Hair follicular keratinocyte (primary cell): ENCODE measurements around the gene ISM2. TPM values are rescaled to one million over a fixed set of nuclear protein-coding genes. Genes with fewer than 3 reads are reported as not detected.

Experiments used
- total RNA-seq: library from RNA; depleted of rRNA; stranded (reverse); fragments of >200 nt; gene quantifications from 2 replicates; pipeline ENCODE4 v1.2.3, GENCODE V29; 2015

The ISM2 gene
- 0.11 TPM in 1 of 2 replicates, not detected in the other for total RNA-seq

DNA sequence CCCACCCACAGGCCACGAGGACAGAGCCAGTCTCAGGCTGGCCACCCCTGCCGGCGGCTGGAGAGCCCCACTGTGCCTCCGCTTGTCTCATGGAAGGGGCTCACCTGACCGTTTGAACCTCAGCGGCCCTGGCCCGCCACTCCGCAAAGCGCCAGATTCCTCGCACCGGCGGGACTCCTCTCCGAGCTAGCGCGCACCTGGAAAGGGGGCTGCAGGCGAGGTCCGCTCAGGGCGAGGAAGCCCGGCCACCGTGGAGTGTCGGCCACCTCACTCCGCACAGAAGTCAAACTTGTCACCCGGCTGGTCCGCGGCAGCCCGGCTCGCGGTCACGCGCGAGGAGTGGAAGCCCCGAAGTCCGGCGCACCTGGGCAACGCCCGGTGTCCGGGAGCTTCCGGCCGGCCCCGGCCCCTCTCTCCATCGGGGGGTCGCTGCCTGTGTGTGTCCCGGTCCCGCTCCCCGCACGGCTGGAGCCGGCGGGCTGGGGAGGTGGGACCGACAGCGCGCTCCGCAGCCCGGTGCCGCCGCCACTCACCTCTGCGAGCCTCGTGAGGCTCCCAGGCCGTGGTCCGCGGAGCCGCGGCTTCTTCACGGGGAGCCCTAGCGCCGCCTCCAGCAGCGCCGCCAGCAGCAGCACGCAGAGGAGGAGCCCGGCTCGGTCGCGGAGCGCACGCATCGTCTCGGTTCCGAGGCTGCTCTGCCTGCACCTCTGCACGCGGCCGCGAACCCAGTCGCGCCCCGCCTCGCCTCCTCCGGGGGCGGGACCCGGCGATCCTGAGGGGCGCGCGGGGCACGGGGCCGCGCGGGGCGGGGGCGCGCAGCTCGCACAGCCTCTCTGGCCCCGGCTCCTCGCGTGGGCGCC, at the start of gene ISM2:
Gene ISM2, minus strand, starts transcription at position 697 of the 860 bp plus-strand sequence. Its CDS starts 23 bp downstream, at position 674.

DNA sequence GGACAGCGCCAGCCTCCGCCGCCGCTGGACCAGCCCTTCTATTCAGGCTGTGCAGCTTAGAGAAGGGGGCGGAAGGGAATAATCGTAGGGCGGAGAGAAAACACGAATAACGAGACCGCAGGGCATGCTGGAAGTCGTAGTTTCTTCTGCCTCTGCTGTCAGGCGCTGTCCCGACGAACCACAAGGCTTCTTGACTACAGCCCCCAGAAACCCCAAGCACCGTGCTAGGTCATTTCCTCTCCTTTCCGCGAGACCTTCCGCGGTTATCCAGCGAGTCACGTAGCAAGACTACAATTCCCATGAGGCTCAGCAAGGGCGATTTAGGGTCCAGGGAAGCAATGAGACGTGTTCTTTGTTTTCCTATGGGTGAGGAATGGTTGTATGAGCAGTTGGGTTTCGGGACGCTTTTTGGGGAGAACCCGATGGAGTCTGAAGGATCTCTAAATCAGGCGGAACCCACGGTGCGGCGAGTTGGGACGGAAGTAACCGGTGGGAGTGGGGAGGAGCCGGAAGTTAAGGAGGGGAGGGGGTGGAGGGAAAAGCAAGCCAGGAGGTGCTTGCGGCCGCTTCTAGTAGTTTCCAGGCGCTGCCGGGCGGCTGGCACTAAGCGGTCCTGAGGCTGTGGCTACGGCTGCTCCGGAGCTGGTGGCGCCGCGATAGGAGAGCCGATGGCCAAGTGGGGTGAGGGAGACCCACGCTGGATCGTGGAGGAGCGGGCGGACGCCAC, 40.9 kb downstream of the ISM2 start, which contains the start of the genes AHSA1 and VIPAS39:
Gene AHSA1, plus strand, starts transcription at position 572 of the 727 bp plus-strand sequence. Its CDS starts 97 bp downstream, at position 669.
Gene VIPAS39, minus strand, starts transcription at position 80 of the 727 bp plus-strand sequence. CDS start 3,499 bp downstream, outside the sequence.

Other genes with a start within 250 kb of the ISM2 start
- not detected in 2 replicates for gene NGB, start 227.6 kb downstream of the ISM2 start, total RNA-seq
- 10.4 and 11.8 TPM in 2 replicates for gene POMT2, start 177.9 kb downstream of the ISM2 start, total RNA-seq
- 45.5 and 50.1 TPM in 2 replicates for gene GSTZ1, start 177.8 kb downstream of the ISM2 start, total RNA-seq
- 8.3 and 9.2 TPM in 2 replicates for gene TMED8, start 121.7 kb downstream of the ISM2 start, total RNA-seq
- 0.19 and 0.39 TPM in 2 replicates for gene SAMD15, start 121.4 kb downstream of the ISM2 start, total RNA-seq
- not detected in 2 replicates for gene NOXRED1, start 75.3 kb downstream of the ISM2 start, total RNA-seq
- 10.9 and 12.6 TPM in 2 replicates for gene VIPAS39, start 41.2 kb downstream of the ISM2 start, total RNA-seq
- 108 and 213 TPM in 2 replicates for gene AHSA1, start 40.7 kb downstream of the ISM2 start, total RNA-seq
- 17.5 and 23.3 TPM in 2 replicates for gene SPTLC2, start 117.8 kb upstream of the ISM2 start, total RNA-seq
- 7.1 and 15.3 TPM in 2 replicates for gene ALKBH1, start 209.2 kb upstream of the ISM2 start, total RNA-seq
- 328 and 465 TPM in 2 replicates for gene SLIRP, start 209.3 kb upstream of the ISM2 start, total RNA-seq